ENCODE results near the gene CDK14. TPM values are rescaled to one million over a fixed set of nuclear protein-coding genes. Genes with fewer than 3 reads are reported as not detected.
"Not testable (repeated sequence)": the region's sequence is repeated elsewhere in the genome, so short reads cannot be mapped to it uniquely, and the experiment has no call there.

The CDK14 gene
- polyA plus RNA-seq, 3 donors, result 1.7 to 2.5 (median 2.1) TPM

DNA sequence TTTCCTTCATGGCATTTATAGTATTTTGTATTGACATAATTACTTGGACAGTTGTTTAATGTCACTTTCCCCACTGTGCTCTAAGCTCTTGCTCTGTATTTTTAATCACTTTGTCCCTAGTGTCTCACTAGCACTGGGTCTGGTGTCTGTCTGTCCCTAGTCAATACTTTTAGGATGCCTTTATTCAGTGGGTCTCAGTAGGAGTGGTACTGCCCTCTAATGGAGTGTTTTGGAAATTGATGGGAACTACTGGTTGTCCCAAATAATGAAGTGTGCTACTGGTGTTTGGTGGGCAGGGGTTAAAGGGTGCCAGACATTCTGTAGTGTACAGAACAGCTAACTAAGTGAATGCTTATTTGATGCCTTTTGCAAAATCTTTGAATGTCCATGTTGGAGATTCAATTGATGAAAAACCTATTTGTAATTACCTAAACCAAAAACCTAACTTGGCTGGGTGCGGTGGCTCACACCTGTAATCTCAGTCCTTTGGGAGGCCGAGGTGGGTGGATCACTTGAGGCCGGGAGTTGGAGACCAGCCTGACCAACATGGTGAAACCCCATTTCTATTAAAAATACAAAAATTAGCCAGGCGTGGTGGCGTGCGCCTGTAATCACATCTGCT is 33.3 kb downstream of the CDK14 start:
- intact Hi-C loops (cut with micrococcal nuclease), result loop anchor here (5.0 kb wide), 2 partner anchors 72 to 172 kb away; no protein-coding TSS in a partner anchor
- WGBS (ENCODE audit: insufficient coverage), result 93% methylated on average over 5 of the region's 6 CpGs
- H3K27me3 Mint-ChIP-seq (ENCODE audit: low read depth in 3 of 3), result peaks cover 0 to under 1% (median 0%) of the 10 kb centered on the region in 3 donors

GRCh38 chr7:90631502-90631901 is 35.4 kb downstream of the CDK14 start:
- Histone ChIP-seq H3K4me2 (replicated peaks; ENCODE audit: extremely low read depth, low read length, poor library complexity, severe bottlenecking) (no peak overlapping the region), H3K4me3 (replicated peaks in 1 of 3; ENCODE audit: low read depth in 2 of 3, low read length in 3 of 3) (no peak overlapping the region), H3K36me3 (replicated peaks in 1 of 2; ENCODE audit: control insufficient read depth in 1 of 2, insufficient read depth in 2 of 2, low read length in 2 of 2) (no peaks in the 10 kb centered on the region), H3K4me1 (ENCODE audit: control insufficient read depth in 1 of 2, insufficient read depth in 2 of 2, low read length in 2 of 2) (no peaks in the 10 kb centered on the region), H3K27ac (ENCODE audit: low read depth in 1 of 2, low read length in 2 of 2) (no peak overlapping the region), H3K79me2 (ENCODE audit: insufficient read depth, low read length) (no peaks in the 10 kb centered on the region), H2AFZ (ENCODE audit: insufficient read depth, low read depth, low read length, poor library complexity, severe bottlenecking) (no peak overlapping the region), H3K27me3 (ENCODE audit: control insufficient read depth in 2 of 2, insufficient read depth in 2 of 2, low read length in 2 of 2) (no peaks in the 10 kb centered on the region), H3K9me3 (replicated peaks in 1 of 2; ENCODE audit: control insufficient read depth in 1 of 2, insufficient read depth in 1 of 2, low read length in 2 of 2) (no peaks in the 10 kb centered on the region), H3K9ac (ENCODE audit: insufficient read depth, low read length, poor library complexity, severe bottlenecking) (no peak overlapping the region), H4K20me1 (ENCODE audit: insufficient read depth, low read length) (no peaks in the 10 kb centered on the region)
- intact Hi-C loops (cut with micrococcal nuclease), result no loop called here
- DNase-seq, result no peak
- peaks cover 0 to 3% (median under 1%) of the 10 kb centered on the region in 7 donors for H3K9me3 Mint-ChIP-seq
- H3K36me3 Mint-ChIP-seq, result peaks cover 3 to 4% of the 10 kb centered on the region in 2 donors
- H3K4me3 Mint-ChIP-seq, result no peak overlapping the region
- peaks cover 1% of the 10 kb centered on the region for H3K4me1 Mint-ChIP-seq
- WGBS (ENCODE audit: insufficient coverage), result 95% methylated on average over 3 of the region's 3 CpGs
- TF ChIP-seq, protein P1, sequence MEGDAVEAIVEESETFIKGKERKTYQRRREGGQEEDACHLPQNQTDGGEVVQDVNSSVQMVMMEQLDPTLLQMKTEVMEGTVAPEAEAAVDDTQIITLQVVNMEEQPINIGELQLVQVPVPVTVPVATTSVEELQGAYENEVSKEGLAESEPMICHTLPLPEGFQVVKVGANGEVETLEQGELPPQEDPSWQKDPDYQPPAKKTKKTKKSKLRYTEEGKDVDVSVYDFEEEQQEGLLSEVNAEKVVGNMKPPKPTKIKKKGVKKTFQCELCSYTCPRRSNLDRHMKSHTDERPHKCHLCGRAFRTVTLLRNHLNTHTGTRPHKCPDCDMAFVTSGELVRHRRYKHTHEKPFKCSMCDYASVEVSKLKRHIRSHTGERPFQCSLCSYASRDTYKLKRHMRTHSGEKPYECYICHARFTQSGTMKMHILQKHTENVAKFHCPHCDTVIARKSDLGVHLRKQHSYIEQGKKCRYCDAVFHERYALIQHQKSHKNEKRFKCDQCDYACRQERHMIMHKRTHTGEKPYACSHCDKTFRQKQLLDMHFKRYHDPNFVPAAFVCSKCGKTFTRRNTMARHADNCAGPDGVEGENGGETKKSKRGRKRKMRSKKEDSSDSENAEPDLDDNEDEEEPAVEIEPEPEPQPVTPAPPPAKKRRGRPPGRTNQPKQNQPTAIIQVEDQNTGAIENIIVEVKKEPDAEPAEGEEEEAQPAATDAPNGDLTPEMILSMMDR (IDR thresholded peaks at IDR 0.05), result no peak
- no peak overlapping the region for H3K27ac Mint-ChIP-seq
- no peaks in the 10 kb centered on the region for H3K27me3 Mint-ChIP-seq (ENCODE audit: low read depth in 3 of 3)

More for the DNA sequence above, 33.3 kb downstream of the CDK14 start:
- no peak overlapping the region for H3K4me2 ChIP-seq (replicated peaks; ENCODE audit: extremely low read depth, low read length, poor library complexity, severe bottlenecking)
- H3K27ac Mint-ChIP-seq, result peak overlapping the region in 3 of 7 donors; percentile 1 to 35 (median 13)
- H3K27me3 ChIP-seq (ENCODE audit: control insufficient read depth in 2 of 2, insufficient read depth in 2 of 2, low read length in 2 of 2), result no peaks in the 10 kb centered on the region
- peak; percentile 59 to 83 (median 71) for DNase-seq
- H4K20me1 ChIP-seq (ENCODE audit: insufficient read depth, low read length), result peaks cover 5% of the 10 kb centered on the region
- no peak overlapping the region for H3K4me3 Mint-ChIP-seq
- H3K9me3 ChIP-seq (replicated peaks in 1 of 2; ENCODE audit: control insufficient read depth in 1 of 2, insufficient read depth in 1 of 2, low read length in 2 of 2), result no peaks in the 10 kb centered on the region
- TF ChIP-seq, protein P1 (IDR thresholded peaks at IDR 0.05), result peak; percentile 82
- H2AFZ ChIP-seq (ENCODE audit: insufficient read depth, low read depth, low read length, poor library complexity, severe bottlenecking), result no peak overlapping the region
- peaks cover 4 to 6% of the 10 kb centered on the region in 2 donors for H3K36me3 Mint-ChIP-seq
- H3K9me3 Mint-ChIP-seq, result no peaks in the 10 kb centered on the region
- H3K27ac ChIP-seq (ENCODE audit: low read depth in 1 of 2, low read length in 2 of 2), result no peak overlapping the region
- no peak overlapping the region for H3K9ac ChIP-seq (ENCODE audit: insufficient read depth, low read length, poor library complexity, severe bottlenecking)
- H3K4me1 ChIP-seq (ENCODE audit: control insufficient read depth in 1 of 2, insufficient read depth in 2 of 2, low read length in 2 of 2), result peaks cover 4 to 7% of the 10 kb centered on the region in 2 donors
- H3K79me2 ChIP-seq (ENCODE audit: insufficient read depth, low read length), result no peaks in the 10 kb centered on the region
- no peak overlapping the region for H3K4me3 ChIP-seq (replicated peaks in 1 of 3; ENCODE audit: low read depth in 2 of 3, low read length in 3 of 3)
- H3K4me1 Mint-ChIP-seq, result peaks cover 8% of the 10 kb centered on the region
- no peaks in the 10 kb centered on the region for H3K36me3 ChIP-seq (replicated peaks in 1 of 2; ENCODE audit: control insufficient read depth in 1 of 2, insufficient read depth in 2 of 2, low read length in 2 of 2)

DNA sequence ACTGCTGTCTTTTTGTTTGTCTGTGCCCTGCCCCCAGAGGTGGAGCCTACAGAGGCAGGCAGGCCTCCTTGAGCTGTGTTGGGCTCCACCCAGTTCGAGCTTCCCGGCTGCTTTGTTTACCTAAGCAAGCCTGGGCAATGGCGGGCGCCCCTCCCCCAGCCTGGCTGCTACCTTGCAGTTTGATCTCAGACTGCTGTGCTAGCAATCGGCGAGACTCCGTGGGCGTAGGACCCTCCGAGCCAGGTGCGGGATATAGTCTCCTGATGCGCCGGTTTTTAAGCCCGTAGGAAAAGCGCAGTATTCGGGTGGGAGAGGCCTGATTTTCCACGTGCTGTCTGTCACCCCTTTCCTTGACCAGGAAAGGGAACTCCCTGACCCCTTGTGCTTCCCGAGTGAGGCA is 43.6 kb downstream of the CDK14 start:
- H3K4me1 ChIP-seq (ENCODE audit: control insufficient read depth in 1 of 2, insufficient read depth in 2 of 2, low read length in 2 of 2); H2AFZ ChIP-seq (ENCODE audit: insufficient read depth, low read depth, low read length, poor library complexity, severe bottlenecking); H3K4me1 Mint-ChIP-seq; H3K36me3 ChIP-seq (replicated peaks in 1 of 2; ENCODE audit: control insufficient read depth in 1 of 2, insufficient read depth in 2 of 2, low read length in 2 of 2); H3K4me2 ChIP-seq (replicated peaks; ENCODE audit: extremely low read depth, low read length, poor library complexity, severe bottlenecking); H3K27ac Mint-ChIP-seq; H3K9ac ChIP-seq (ENCODE audit: insufficient read depth, low read length, poor library complexity, severe bottlenecking); H3K27me3 ChIP-seq (ENCODE audit: control insufficient read depth in 2 of 2, insufficient read depth in 2 of 2, low read length in 2 of 2); H3K27me3 Mint-ChIP-seq (ENCODE audit: low read depth in 3 of 3); H3K27ac ChIP-seq (ENCODE audit: low read depth in 1 of 2, low read length in 2 of 2); H3K4me3 ChIP-seq (replicated peaks in 1 of 3; ENCODE audit: low read depth in 2 of 3, low read length in 3 of 3); H3K79me2 ChIP-seq (ENCODE audit: insufficient read depth, low read length); intact Hi-C loops (cut with micrococcal nuclease); H3K4me3 Mint-ChIP-seq; H4K20me1 ChIP-seq (ENCODE audit: insufficient read depth, low read length); DNase-seq: not testable (repeated sequence)
- H3K9me3 ChIP-seq (replicated peaks in 1 of 2; ENCODE audit: control insufficient read depth in 1 of 2, insufficient read depth in 1 of 2, low read length in 2 of 2), result peaks cover 4 to 20% of the 10 kb centered on the region in 2 donors
- WGBS (ENCODE audit: insufficient coverage), result 98% methylated on average over 14 of the region's 17 CpGs
- Mint-ChIP-seq H3K36me3 (peaks cover 9 to 15% of the 10 kb centered on the region in 2 donors), H3K9me3 (peaks cover 20 to 42% (median 33%) of the 10 kb centered on the region in 7 donors)
